Measurements from ENCODE around the gene CELSR3.

The CELSR3 gene

DNA sequence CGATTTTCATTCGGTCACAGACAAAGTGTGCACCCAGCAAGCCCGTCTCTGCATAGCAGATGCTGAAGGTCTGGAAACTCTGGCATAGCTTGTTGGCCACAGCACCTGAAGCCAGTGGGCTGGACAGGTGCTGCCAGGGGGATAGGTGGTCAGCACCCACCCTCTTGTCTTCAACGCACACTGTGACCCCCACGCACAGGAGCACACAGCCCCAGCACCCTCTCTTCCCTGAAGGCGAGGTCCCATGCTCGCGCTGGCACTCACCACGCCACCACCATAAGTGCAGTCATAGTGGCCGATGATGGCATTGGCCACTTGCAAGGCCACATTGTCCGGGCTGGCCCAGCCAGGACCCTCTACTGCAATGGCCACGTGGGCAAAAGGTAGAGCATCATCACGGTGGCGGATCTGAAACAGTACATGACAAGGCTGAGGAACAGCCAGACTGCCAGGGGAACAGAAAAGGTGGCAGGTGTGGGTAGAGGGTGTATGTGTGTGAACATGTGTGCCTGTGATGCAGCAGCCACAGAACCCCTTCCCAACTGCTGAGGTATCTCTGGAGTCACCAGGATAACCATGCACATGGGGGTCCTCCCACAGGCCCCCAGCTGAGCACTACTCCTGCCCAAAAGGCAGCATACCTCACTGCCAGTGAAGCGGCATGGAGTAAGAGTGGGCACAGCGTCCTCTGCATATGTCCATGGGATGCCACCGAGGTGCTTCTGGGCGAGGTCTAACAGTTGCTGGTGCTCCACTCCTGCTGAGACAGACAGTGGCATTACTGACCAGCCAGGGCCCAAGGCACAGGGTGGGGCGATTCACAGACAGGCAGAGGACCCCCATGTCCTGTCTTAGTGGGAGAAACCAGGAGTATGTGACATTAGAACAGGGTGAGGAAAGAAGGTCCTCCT is 61.7 kb downstream of the CELSR3 start:
- Histone ChIP-seq H3K4me1 (ENCODE audit: control insufficient read depth, insufficient read depth, low read length, poor library complexity, severe bottlenecking) (no peaks in the 10 kb centered on the region), H3K27me3 (replicated peaks; ENCODE audit: control insufficient read depth, insufficient read depth, low read length, poor library complexity, severe bottlenecking) (no peaks in the 10 kb centered on the region), H3K27ac (ENCODE audit: insufficient read depth, low read length, poor library complexity, severe bottlenecking) (no peak overlapping the region), H3K4me3 (ENCODE audit: insufficient read depth, low read depth, low read length, poor library complexity, severe bottlenecking) (no peak overlapping the region), H3K9me3 (ENCODE audit: control insufficient read depth, low read length) (no peaks in the 10 kb centered on the region), H3K36me3 (ENCODE audit: control insufficient read depth, insufficient read depth, low read length) (peaks cover 78% of the 10 kb centered on the region)
- DNase-seq = no peak

GRCh38 chr3:48599509-48600285 is 63.0 kb downstream of the CELSR3 start:
- H3K9me3 ChIP-seq (ENCODE audit: control insufficient read depth, low read length) = no peaks in the 10 kb centered on the region
- H3K4me3 ChIP-seq (ENCODE audit: insufficient read depth, low read depth, low read length, poor library complexity, severe bottlenecking) = no peak overlapping the region
- peaks cover 67% of the 10 kb centered on the region for H3K36me3 ChIP-seq (ENCODE audit: control insufficient read depth, insufficient read depth, low read length)
- no peak for DNase-seq
- no peak overlapping the region for H3K27ac ChIP-seq (ENCODE audit: insufficient read depth, low read length, poor library complexity, severe bottlenecking)
- no peaks in the 10 kb centered on the region for H3K27me3 ChIP-seq (replicated peaks; ENCODE audit: control insufficient read depth, insufficient read depth, low read length, poor library complexity, severe bottlenecking)
- H3K4me1 ChIP-seq (ENCODE audit: control insufficient read depth, insufficient read depth, low read length, poor library complexity, severe bottlenecking) = peaks cover 3% of the 10 kb centered on the region

GRCh38 chr3:48599077-48599501 is 63.6 kb downstream of the CELSR3 start:
- no peaks in the 10 kb centered on the region for H3K9me3 ChIP-seq (ENCODE audit: control insufficient read depth, low read length)
- peaks cover 61% of the 10 kb centered on the region for H3K36me3 ChIP-seq (ENCODE audit: control insufficient read depth, insufficient read depth, low read length)
- H3K27me3 ChIP-seq (replicated peaks; ENCODE audit: control insufficient read depth, insufficient read depth, low read length, poor library complexity, severe bottlenecking) = peaks cover 4% of the 10 kb centered on the region
- no peak for DNase-seq
- H3K4me3 ChIP-seq (ENCODE audit: insufficient read depth, low read depth, low read length, poor library complexity, severe bottlenecking) = no peak overlapping the region
- peaks cover 5% of the 10 kb centered on the region for H3K4me1 ChIP-seq (ENCODE audit: control insufficient read depth, insufficient read depth, low read length, poor library complexity, severe bottlenecking)
- no peak overlapping the region for H3K27ac ChIP-seq (ENCODE audit: insufficient read depth, low read length, poor library complexity, severe bottlenecking)

GRCh38 chr3:48598323-48599076 is 64.2 kb downstream of the CELSR3 start:
- no peak overlapping the region for H3K4me3 ChIP-seq (ENCODE audit: insufficient read depth, low read depth, low read length, poor library complexity, severe bottlenecking)
- DNase-seq = no peak

GRCh38 chr3:48597408-48597800 is 65.3 kb downstream of the CELSR3 start:
- peaks cover 5% of the 10 kb centered on the region for H3K4me1 ChIP-seq (ENCODE audit: control insufficient read depth, insufficient read depth, low read length, poor library complexity, severe bottlenecking)
- no peak overlapping the region for H3K4me3 ChIP-seq (ENCODE audit: insufficient read depth, low read depth, low read length, poor library complexity, severe bottlenecking)
- no peaks in the 10 kb centered on the region for H3K9me3 ChIP-seq (ENCODE audit: control insufficient read depth, low read length)
- H3K27me3 ChIP-seq (replicated peaks; ENCODE audit: control insufficient read depth, insufficient read depth, low read length, poor library complexity, severe bottlenecking) = peaks cover 11% of the 10 kb centered on the region
- DNase-seq = no peak
- H3K36me3 ChIP-seq (ENCODE audit: control insufficient read depth, insufficient read depth, low read length) = peaks cover 44% of the 10 kb centered on the region
- H3K27ac ChIP-seq (ENCODE audit: insufficient read depth, low read length, poor library complexity, severe bottlenecking) = no peak overlapping the region

More at GRCh38 chr3:48598323-48599076, 64.2 kb downstream of the CELSR3 start:
- Histone ChIP-seq H3K27me3 (replicated peaks; ENCODE audit: control insufficient read depth, insufficient read depth, low read length, poor library complexity, severe bottlenecking) (peaks cover 5% of the 10 kb centered on the region), H3K4me1 (ENCODE audit: control insufficient read depth, insufficient read depth, low read length, poor library complexity, severe bottlenecking) (peaks cover 5% of the 10 kb centered on the region), H3K36me3 (ENCODE audit: control insufficient read depth, insufficient read depth, low read length) (peaks cover 55% of the 10 kb centered on the region), H3K27ac (ENCODE audit: insufficient read depth, low read length, poor library complexity, severe bottlenecking) (no peak overlapping the region), H3K9me3 (ENCODE audit: control insufficient read depth, low read length) (no peaks in the 10 kb centered on the region)

DNA sequence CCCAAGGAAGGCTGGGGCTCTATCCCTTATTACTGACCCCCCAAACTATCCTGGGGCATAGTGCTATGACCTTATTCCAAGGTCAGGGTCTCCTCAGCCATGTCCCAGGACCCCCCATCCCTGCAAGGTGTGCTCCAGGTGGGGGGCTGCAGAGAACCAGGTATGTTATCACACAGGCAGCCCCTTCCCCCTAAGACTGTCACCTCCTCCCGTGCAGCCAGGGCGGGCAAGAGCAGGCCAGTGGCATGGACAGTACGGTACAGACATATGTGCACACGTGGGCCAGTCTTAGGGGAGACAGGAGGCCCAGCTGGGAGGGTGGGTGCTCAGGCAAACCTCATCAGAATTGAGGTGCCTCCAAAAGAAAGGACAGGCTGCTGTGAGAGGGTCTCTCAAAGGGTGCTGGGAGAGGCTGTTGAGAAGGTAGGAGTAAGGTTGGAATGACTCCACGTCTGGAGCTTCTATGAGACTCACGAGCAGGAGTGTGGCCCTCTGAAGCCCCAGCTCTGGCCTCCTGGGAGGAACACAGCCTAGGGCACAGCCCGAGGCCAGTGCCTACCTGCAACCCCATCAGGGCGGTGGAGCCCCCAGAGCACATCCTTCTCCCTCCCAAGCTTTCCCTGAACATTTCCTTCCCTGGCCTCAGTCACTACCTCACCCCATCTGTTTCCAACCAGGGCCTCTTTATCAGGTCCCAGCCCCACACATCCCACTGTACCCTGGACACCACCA is 65.8 kb downstream of the CELSR3 start:
- Histone ChIP-seq H3K4me1 (ENCODE audit: control insufficient read depth, insufficient read depth, low read length, poor library complexity, severe bottlenecking) (peaks cover 5% of the 10 kb centered on the region), H3K4me3 (ENCODE audit: insufficient read depth, low read depth, low read length, poor library complexity, severe bottlenecking) (no peak overlapping the region), H3K9me3 (ENCODE audit: control insufficient read depth, low read length) (no peaks in the 10 kb centered on the region), H3K36me3 (ENCODE audit: control insufficient read depth, insufficient read depth, low read length) (peaks cover 41% of the 10 kb centered on the region), H3K27ac (ENCODE audit: insufficient read depth, low read length, poor library complexity, severe bottlenecking) (no peak overlapping the region), H3K27me3 (replicated peaks; ENCODE audit: control insufficient read depth, insufficient read depth, low read length, poor library complexity, severe bottlenecking) (peaks cover 11% of the 10 kb centered on the region)
- no peak for DNase-seq

- Histone ChIP-seq H3K27me3 (replicated peaks; ENCODE audit: control insufficient read depth, insufficient read depth, low read length, poor library complexity, severe bottlenecking) (peaks cover 11% of the 10 kb centered on the region), H3K36me3 (ENCODE audit: control insufficient read depth, insufficient read depth, low read length) (peaks cover 34% of the 10 kb centered on the region), H3K27ac (ENCODE audit: insufficient read depth, low read length, poor library complexity, severe bottlenecking) (no peak overlapping the region), H3K4me1 (ENCODE audit: control insufficient read depth, insufficient read depth, low read length, poor library complexity, severe bottlenecking) (peaks cover 5% of the 10 kb centered on the region), H3K9me3 (ENCODE audit: control insufficient read depth, low read length) (no peaks in the 10 kb centered on the region), H3K4me3 (ENCODE audit: insufficient read depth, low read depth, low read length, poor library complexity, severe bottlenecking) (no peak overlapping the region)
- DNase-seq = no peak
These were observed 66.5 kb downstream of the CELSR3 start for GRCh38 chr3:48596157-48596556.

DNA sequence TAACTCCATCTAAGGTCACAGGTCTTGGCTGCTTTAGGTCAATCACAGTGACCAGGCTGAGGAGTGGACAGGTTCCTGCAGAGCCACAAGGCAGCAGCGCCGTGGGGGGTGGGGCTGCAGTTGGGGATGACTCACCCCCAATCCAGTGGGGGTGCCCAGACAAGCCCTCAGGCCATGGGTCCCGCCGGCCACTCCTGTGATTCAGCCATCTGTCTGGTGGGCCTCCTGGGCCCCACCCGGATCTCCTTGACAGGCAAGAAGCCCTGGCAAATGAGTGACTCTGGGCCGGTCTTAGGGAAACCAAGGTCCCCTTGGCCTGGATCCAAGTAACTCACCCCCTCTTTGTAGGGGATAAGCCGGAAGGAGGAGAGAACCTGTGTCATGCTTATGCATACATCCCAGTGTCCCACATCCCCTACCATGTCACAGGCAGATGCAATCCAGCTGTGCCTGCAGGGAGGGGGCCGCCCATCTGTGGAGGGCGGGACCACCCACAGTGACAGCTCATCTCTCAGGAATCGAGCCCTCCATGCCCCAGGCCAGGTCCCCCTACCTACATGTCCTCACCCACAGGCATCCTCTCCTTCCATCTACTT is 67.1 kb downstream of the CELSR3 start:
- no peak for DNase-seq
- Histone ChIP-seq H3K36me3 (ENCODE audit: control insufficient read depth, insufficient read depth, low read length) (peaks cover 29% of the 10 kb centered on the region), H3K4me1 (ENCODE audit: control insufficient read depth, insufficient read depth, low read length, poor library complexity, severe bottlenecking) (peaks cover 5% of the 10 kb centered on the region), H3K27ac (ENCODE audit: insufficient read depth, low read length, poor library complexity, severe bottlenecking) (no peak overlapping the region), H3K27me3 (replicated peaks; ENCODE audit: control insufficient read depth, insufficient read depth, low read length, poor library complexity, severe bottlenecking) (peaks cover 11% of the 10 kb centered on the region), H3K9me3 (ENCODE audit: control insufficient read depth, low read length) (no peaks in the 10 kb centered on the region), H3K4me3 (ENCODE audit: insufficient read depth, low read depth, low read length, poor library complexity, severe bottlenecking) (no peak overlapping the region)

- no peak for DNase-seq
- no peaks in the 10 kb centered on the region for H3K9me3 ChIP-seq (ENCODE audit: control insufficient read depth, low read length)
- H3K27me3 ChIP-seq (replicated peaks; ENCODE audit: control insufficient read depth, insufficient read depth, low read length, poor library complexity, severe bottlenecking) = peaks cover 11% of the 10 kb centered on the region
- peaks cover 5% of the 10 kb centered on the region for H3K4me1 ChIP-seq (ENCODE audit: control insufficient read depth, insufficient read depth, low read length, poor library complexity, severe bottlenecking)
- H3K4me3 ChIP-seq (ENCODE audit: insufficient read depth, low read depth, low read length, poor library complexity, severe bottlenecking) = no peak within 1 kb of the TSS
- H3K27ac ChIP-seq (ENCODE audit: insufficient read depth, low read length, poor library complexity, severe bottlenecking) = no peak within 1 kb of the TSS
- H3K36me3 ChIP-seq (ENCODE audit: control insufficient read depth, insufficient read depth, low read length) = peaks cover 23% of the 10 kb centered on the region
These were observed 67.6 kb downstream of the CELSR3 start, which contains the start of gene COL7A1 for GRCh38 chr3:48595075-48595525. Gene COL7A1 (minus strand): TSS chr3:48595329. CDS start chr3:48595159, 170 bp downstream.
